ENCODE results near the gene DNAH14.
"Not testable (repeated sequence)": the region's sequence is repeated elsewhere in the genome, so short reads cannot be mapped to it uniquely, and the experiment has no call there.

Gene DNAH14

DNA sequence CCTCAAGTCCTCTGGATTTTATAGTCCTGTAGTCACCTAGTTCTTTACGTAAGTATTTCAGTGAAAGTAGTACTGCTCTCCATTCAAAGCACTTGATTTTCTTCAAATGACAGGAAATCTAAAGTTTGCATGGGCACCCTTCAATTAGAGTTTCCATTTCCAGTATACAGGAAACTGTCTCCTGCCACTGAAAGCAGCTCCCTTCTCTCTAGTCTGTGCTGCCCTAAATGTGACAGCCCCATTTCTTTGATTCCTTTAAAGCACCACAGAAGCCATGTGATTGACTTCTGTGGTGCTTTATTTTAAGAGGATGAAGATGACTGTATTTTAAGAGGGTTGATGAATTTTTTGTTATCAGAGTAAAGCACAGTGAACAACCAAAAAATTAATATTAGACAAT, 226.1 kb downstream of the DNAH14 start:
- no peak for DNase-seq

DNA sequence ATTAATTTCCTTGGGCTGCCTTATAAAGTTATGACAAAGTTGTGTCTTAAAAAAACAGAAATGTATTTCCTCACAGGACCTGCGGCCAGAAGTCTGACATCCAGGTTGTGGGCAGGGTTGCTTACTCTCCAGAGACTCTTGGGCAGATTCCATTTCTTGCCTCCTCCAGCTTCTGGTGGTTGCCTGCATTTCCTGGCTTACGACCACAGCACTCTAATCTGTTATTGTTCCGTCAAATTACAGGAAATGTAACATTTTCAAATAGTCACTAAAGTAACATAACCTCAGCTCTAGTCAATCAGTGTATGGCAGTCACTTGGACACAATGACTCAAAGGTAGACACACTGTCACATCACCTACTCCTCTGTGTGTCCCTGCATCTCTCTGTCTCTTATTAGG, 226.8 kb downstream of the DNAH14 start:
- DNase-seq = no peak

DNA sequence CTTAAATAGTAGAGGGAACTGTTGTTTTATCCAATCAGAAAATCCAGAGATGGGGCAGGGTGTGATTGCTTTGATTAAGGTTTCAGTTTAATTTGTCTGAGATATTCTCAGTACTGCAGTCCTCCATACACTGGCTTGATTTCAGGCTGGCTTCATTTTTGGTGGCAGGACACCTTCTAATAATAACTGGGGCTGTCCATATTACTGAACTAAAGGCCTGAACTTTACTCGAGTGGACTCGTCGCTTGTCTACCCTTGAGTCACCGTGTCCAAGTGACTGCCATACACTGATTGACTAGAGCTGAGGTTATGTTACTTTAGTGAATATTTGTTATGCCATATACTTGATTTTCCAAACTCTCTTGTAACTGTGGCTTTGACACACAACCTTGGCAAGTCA, 228.8 kb downstream of the DNAH14 start:
- no peak for DNase-seq

DNA sequence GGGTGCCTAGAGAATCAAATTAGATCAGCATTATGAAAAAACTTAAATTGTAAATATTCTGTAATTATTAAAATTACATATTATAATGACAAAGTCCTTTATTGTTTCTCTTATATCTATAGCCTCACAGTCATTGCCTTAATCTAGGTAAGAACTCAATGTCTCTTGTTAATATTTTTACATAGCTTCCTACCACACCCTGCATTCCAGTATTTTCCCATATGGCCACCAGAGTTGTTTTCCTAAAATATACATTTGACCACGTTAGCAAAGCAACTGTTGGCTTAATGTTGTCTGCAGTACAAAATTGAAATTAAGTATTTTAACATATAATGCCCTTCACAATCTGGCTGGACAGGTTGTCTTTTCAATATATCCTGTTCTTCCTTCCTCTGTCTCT, 230.3 kb downstream of the DNAH14 start:
- no peak for DNase-seq

DNA sequence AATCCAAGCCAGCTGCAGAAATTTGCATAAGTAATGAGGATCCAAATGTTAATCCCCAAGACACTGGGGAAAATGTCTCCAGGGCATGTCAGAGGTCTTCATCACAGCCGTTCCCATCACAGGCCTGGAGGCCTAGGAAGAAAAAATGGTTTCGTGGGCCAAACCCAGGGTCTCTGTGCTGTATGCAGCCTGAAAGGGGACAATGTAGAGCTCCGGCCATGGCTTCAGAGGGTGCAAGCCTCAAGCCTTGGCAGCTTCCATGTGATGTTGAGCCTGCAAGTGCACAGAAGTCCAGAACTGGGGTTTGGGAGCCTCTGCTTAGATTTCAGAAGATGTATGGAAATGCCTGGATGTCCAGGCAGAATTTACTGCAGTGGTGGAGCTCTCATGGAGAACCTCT, 247.9 kb downstream of the DNAH14 start:
- DNase-seq = not testable (repeated sequence)

DNA sequence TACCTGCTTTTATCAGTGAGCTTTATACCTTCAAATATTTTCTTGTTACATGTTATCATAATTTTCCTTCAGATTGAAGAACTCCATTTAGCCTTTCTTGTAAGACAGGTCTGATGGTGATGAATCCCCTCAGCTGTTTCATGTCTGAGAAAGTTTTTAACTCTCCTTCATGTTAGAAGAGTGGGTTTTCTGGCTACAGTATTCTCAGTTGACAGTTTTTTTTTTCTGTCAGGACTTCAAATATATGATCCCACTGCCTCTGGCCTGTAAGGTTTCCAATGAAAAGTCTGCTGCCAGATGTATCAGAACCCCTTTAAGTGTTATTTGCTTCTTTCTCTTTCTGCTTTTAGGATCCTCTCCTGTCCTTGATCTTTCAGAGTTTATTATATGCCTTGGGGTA, 250.2 kb downstream of the DNAH14 start:
- DNase-seq = no peak

DNA sequence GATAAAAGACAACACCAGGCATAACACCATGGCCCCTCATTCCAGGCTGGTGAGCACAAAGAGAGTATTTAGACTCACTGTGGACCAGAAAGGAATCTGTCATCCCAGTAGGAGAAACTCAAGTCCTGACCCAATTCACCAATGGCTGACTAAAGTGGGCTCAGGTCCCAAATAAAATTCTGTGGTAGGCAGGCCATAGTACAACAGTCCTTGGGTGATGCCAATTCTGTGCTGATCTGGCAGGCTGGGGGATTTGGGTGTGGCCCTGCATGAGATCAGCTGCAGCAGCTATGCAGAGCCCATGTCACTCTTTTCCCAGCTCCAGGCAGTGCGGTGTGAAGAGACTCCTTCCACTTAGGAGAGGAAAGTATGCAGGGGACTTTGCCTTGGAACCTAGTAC, 253.2 kb downstream of the DNAH14 start:
- no peak for DNase-seq

DNA sequence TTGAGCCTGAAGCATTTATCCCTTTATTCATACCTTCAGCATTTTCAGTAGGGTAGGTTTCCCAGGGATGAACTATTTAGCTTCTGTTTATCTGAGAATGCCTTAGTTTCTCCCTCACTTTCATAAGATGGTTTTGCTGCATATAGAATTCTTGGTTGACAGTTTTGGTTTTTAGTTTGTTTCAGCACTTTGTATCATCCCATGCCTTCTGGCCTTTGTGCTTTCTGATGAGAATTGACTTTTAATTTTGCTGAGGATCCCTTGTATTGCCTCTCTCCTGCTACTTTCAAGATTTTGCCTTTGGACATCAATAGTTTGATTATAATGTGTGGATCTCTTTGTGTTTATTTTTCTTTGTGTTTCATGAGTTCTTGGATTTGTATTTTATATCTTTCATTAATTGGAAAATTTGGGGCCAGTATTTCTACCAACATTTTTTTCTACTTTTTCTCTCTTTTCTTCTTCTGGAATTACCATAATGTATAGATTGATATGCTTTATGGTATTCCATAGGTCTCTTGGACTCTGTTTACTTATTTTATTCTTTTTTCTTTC, 261.8 kb downstream of the DNAH14 start:
- DNase-seq = no peak

DNA sequence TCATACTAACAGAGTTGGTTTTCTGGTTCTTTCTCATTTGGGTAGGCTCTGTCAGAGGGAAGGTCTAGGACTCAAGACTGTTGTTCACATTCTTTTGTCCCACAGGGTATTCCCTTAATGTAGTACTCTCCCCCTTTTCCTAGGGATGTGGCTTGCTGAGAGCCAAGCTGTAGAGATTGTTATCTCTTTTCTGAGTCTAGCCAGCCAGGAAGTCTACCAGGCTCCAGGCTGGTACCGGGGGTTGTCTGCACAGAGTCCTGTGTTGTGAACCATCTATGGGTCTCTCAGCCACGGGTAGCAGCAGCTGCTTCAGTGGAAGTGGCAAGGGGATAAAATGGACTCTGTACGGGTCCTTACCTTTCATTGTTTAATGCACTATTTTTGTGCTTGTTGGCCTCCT, 272.0 kb downstream of the DNAH14 start:
- no peak for DNase-seq

DNA sequence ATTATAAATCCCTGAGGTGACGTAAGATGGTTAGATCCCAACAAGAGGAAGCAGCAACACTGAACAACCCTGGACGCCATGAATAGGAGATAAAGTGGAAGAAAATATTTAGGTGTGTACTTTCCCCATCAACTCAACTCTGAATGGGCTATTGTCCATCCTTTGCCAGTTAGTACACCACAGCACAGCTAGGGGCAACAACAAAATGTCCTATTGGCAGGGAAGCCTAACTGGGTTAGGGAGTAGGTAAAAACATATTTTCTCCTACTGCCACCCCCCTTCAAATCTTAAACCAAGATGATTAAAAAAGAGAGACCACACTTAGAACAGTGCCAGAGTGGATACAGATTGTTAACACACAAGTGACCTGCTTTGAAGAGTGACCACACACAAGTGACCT, 278.3 kb downstream of the DNAH14 start:
- no peak for DNase-seq

DNA sequence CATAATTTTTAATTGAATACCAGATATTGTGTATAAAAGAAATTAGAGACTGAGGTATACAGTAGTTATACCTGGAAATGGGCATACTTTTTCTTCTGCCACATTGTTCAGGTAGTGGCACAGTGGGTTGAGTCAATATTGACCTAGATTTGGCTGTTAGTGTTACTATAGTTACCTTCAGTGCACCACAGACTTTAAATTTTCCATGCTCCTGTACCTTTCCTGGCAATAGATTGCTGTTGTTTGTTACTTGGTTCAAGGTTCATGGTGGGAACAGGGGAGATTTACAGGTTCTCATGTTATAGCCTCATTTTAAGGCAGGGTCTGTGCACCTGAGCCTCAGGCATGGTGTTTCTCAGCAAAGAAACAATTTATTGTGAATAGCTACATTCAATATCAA, 279.7 kb downstream of the DNAH14 start:
- DNase-seq = no peak

DNA sequence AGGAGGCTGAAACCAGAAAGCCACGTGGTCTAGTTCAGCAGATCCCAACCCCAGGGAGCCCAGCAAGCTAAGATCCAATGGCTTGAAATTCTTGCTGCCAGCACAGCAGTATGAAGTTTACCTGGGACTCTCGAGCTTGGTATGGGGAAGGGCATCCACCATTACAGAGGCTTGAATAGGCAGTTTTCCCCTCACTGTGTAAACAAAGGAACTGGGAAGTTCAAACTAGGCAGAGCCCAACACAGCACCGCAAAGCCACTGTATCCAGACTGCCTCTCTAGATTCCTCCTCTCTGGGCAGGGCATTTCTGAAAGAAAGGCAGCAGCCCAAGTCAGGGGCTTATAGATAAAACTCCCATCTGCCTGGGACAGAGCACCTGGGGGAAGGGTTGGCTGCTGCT, 280.7 kb downstream of the DNAH14 start:
- DNase-seq = not testable (repeated sequence)

DNA sequence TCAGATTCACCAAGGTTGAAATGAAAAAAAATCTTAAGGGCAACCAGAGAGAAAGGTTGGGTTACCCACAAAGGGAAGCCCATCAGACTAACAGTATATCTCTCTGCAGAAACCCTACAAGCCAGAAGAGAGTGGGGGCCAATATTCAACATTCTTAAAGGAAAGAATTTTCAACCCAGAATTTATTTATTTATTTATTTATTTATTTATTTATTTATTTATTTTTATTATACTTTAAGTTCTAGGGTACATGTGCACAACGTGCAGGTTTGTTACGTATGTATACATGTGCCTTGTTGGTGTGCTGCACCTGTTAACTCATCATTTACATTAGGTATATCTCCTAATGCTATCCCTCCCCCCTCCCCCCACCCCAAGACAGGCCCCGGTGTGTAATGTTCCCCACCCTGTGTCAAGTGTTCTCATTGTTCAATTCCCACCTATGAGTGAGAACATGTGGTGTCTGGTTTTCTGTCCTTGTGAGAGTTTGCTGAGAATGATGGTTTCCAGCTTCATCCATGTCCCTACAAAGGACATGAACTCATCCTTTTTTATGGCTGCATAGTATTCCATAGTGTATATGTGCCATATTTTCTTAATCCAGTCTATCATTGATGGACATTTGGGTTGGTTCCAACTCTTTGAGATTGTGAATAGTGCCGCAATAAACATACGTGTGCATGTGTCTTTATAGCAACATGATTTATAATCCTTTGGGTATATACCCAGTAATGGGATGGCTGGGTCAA, 282.4 kb downstream of the DNAH14 start:
- DNase-seq = not testable (repeated sequence)

DNA sequence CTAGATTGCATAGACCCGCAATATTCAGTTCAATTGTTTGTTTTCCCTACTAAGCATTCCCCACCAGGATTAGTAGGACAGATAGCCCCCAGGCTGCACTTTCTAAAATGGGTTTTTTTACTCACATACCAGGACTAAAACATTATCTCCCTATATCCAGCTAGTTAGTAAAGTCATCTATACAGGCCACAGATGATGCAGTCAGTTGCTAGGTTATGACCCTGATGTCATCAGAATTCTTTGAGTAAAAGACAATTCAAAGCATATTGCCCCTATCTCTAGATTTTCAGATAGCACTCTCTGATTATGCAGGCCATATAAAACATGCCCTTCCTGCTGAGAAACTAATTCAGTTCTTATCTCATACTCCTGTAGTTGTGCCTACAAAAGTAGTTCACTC, 294.8 kb downstream of the DNAH14 start:
- DNase-seq = no peak

DNA sequence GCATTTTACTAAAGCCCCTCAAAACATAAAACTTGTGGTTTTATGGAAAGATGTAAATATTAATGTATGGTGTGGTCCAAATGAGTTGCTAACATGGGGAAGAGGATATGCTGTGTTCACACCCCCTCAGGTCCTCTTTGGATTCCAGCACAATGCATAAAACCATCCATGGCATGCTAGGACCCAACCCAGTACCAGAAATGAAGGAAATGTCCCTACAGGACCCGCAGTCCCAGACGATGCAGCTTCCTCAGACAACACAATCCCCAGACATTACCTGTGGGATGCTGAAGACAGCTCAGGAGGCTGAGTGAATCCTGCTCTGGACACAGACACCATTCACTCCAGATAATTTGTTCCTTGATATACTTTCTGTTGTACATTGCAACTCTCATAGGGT, 296.2 kb downstream of the DNAH14 start:
- no peak for DNase-seq

DNA sequence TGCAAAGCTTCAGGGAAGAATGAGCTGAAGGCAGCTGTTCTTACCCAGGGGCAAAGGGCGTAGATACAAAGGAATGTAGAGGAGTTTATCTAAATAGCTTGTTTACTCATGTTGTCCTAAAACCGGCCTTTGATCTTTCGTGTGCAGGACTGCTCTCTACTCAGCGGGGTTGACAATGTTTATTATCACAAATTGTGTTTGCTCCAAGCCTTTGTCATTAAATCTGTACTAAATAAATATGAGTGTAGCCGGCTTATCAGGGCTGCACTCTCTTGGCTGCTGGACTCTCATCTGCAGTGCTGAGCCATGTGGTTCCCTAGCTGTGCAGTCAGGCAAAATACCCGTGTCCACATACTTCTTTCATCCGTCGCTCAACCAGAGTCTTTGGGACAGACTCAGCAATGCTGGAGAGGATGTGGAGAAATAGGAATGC, 299.4 kb downstream of the DNAH14 start:
- DNase-seq = no peak

DNA sequence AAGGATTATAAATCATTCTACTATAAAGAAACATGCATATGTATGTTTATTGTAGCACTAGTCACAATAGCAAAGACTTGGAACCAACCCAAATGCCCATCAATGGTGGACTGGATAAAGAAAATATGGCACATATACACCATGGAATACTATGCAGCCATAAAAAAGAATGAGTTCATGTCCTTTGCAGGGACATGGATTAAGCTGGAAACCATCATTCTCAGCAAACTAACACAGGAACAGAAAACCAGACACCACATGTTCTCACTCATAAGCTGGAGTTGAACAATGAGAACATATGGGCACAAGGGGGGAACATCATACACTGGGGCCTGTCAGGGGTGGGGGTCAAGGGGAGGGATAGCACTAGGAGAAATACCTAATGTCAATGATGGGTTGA, 300.0 kb downstream of the DNAH14 start:
- DNase-seq = not testable (repeated sequence)

DNA sequence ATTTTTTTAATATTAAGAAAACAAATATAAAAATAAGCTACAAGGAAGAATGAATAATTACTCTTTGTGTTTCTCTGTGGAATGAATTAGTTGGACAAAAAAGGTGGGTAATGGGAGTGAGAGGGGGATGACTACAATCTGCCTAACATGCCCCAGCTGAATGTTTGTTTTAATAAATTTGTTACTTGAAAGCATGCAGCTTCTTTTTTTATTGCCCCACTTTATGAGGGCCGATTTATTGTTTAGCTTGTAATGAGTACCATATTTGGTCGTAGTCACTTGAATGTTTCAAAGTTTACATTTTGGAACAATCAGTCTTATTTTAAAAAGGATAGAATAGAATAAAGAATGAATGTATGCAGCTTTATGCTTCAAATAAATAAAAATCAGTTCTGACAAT, 301.0 kb downstream of the DNAH14 start:
- DNase-seq = no peak

DNA sequence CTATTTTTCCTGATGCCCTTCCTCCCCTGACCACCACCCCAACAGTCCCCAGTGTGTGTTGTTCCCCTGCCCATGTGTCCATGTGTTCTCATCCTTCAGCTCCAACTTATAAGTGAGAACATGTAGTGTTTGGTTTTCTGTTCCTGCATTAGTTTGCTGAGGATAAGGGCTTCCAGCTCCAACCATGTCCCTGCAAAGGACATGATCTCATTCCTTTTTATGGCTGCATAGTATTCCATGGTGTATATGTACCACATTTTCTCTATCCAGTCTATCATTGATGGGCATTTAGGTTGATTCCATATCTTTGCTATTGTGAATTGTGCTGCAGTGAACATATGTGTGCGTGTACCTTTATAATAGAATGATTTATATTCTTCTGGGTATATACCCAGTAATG, 303.5 kb downstream of the DNAH14 start:
- not testable (repeated sequence) for DNase-seq

DNA sequence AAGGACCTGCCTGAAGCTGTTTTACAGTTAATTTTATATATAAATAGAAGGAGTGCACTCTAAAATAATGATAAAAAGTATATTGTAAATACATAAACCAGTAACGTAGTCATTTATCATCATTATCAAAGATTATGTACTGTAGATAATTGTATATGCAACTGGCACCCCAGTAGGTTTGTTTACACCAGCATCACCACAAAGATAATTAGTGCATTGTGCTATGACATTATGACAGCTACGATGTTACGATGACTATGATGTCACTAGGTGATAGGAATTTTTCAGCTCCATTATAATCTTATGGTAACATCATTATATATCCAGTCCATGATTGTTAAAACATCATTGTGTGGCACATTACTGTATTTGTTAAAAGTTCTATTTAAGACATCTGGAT, 313.1 kb downstream of the DNAH14 start:
- no peak for DNase-seq

DNA sequence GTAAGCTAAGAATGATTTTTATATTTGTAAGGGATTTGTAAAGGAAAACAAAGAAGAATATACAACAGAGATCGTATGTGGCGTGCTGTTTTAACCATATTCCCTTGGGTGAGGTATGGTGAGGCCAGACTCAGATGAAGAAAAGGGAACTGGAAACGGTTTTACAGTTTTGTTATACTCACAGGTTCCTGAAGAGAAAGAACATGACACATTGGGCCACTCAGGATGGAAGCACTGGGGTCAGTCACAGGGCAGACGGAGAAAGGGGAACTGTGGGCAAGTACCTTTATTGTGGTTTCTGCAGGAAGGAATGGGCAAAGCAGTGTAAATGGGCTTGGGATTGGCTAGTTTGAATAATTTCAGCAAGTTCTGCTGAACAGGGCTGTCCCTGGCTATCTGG, 321.0 kb downstream of the DNAH14 start:
- no peak for DNase-seq

DNA sequence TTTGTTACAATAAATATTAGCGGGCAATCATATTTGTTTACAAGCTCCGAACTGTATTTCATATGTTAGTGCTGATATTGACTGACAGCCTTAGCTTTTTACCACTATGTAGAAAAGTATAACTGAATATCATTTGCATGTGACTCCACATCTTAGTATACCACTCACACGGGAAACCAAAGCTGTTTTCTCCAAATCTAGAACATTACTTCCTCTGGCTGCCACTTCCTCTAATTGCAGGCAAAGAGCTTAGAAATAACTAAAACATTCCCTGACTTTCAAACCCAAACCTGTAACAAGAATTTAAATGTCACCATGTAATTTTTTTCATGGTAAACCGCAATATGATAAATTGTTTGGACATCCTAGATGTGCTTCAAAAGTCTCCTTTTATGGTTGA, 323.7 kb downstream of the DNAH14 start:
- DNase-seq = no peak

DNA sequence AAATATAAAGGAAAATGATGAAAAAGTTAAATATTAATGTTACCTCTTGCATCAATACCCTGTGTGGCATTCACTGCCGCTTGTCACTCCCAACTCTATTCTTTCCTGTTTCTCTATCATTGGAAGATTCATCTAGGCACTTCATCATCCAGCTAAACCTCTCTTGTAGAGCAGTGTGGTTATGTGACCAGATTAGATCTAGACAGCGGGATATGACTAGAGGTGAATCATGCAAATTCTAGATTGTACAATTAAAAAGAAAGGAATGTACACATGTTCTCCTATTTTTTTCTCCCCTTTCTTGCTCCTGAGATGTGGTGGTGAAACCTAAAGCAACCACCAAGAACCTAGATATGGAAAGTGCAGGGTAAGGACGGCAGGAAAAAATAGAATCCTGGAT, 324.3 kb downstream of the DNAH14 start:
- DNase-seq = no peak

DNA sequence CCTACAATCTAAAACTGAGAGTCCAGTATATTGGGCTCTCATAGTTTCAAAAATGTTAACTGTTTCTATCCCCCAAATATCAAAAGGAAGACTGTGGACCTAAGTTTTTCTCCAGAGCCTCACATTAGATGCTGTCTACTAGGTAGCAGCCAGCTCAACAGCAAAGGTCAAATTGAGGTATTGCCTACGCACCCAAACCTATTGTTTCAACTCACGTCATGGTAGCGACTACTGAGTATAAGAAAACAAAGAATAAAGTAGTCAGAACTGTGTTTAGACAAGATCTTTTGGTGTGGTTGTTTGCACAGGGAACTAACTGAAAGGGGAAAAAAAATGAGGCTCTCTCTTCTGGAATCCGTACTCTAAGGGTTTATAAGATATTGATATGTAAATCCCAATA, 325.2 kb downstream of the DNAH14 start:
- no peak for DNase-seq

DNA sequence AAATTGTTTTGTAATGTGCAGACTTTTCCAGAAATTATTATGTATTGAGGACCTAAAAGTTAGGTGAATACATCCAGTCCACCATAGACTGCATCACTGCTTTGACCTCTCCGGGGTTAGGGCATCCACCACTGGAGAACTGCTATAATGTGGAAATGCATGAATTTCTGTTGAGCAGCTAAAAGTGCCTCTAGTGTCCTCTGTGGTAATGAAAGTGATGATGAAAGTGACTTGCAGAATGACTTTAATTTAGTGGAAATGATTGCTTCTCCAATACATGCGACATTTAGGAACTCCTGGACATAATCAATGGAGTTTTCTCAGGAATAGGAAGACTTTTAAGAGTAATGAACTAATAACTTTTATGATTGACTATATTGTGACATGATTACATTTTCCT, 327.6 kb downstream of the DNAH14 start:
- DNase-seq = no peak

All from fibroblast of skin of scalp (primary cell).